22Rv1 (cell line): Measurements from ENCODE around the gene A2M.

Experiments used
- H3K27ac ChIP-seq: fragments of 450-650 bp; 2 replicates; pipeline ENCODE4 v1.5.1; 2017
- ZFX ChIP-seq: fragments of 450-650 bp; IDR thresholded peaks from 2 replicates; pipeline ENCODE4 v1.6.1; 2017; ENCODE audit warnings: antibody characterized with exemption, borderline replicate concordance
- TF ChIP-seq, protein P1 (sequence below): fragments of 450-650 bp; IDR thresholded peaks from 2 replicates; pipeline ENCODE4 v1.5.1; 2017; ENCODE audit warnings: mild to moderate bottlenecking

A2M gene

GRCh38 chr12:9036227-9036626 is 79.5 kb downstream of the A2M start:
- TF ChIP-seq ZFX, result no peak
- TF ChIP-seq, protein P1, sequence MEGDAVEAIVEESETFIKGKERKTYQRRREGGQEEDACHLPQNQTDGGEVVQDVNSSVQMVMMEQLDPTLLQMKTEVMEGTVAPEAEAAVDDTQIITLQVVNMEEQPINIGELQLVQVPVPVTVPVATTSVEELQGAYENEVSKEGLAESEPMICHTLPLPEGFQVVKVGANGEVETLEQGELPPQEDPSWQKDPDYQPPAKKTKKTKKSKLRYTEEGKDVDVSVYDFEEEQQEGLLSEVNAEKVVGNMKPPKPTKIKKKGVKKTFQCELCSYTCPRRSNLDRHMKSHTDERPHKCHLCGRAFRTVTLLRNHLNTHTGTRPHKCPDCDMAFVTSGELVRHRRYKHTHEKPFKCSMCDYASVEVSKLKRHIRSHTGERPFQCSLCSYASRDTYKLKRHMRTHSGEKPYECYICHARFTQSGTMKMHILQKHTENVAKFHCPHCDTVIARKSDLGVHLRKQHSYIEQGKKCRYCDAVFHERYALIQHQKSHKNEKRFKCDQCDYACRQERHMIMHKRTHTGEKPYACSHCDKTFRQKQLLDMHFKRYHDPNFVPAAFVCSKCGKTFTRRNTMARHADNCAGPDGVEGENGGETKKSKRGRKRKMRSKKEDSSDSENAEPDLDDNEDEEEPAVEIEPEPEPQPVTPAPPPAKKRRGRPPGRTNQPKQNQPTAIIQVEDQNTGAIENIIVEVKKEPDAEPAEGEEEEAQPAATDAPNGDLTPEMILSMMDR, result no peak
- no peak overlapping the region for H3K27ac ChIP-seq

DNA sequence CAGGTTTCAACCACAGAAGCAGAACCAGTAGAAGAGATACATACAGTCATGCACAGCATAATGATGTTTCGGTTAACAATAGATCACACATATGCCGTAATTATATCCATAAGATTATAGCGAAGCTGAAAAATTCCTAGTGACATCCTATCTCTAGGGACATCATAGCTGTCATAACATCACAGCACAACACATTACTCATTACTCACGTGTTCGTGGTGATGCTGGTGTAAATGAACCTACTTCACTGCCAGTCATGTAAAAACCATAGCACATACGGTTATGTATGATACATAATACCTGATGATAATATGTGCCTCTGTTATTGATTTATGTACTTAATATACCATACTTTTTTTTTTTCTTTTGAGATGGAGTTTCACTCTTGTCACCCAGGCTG is 81.6 kb downstream of the A2M start:
- TF ChIP-seq, protein P1, result no peak
- TF ChIP-seq ZFX, result no peak
- H3K27ac ChIP-seq, result no peak overlapping the region

GRCh38 chr12:9033265-9033887 is 82.3 kb downstream of the A2M start:
- TF ChIP-seq ZFX, result no peak
- TF ChIP-seq, protein P1, result no peak
- no peak overlapping the region for H3K27ac ChIP-seq

DNA sequence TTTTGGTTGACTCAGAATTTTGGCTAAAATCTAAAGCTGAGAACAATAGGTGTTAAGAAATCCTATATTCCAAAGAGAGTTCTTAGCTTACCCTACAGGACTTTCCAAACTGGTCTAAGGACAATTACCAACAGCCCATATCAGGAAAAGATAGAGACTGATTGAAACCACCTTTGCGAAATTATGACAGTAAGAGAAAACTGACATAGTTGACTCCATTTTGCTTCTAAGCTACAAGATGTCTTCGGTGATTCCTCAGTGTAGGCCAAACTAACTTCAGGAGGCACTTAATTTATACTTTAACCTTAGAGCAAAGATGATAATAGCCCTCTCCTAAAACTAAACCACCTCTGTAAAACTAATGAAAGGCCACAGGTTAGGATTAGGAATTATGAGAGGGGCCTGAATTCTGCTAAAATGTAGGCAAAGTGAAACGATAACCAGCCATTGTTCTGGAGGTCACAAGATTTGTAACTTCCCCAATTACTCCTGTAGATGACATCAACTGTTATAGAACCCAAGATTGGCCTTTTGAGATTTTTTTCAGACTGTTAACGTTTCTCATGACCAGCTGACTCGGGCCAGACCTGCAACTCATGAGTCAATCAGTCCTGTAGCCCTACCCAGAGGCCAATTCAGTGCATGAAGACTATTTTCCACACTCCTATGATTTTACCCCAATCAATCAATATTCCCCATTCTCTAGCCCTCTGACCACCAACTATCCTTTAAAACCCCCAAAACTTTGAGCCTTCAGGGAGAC is 83.3 kb downstream of the A2M start:
- no peak overlapping the region for H3K27ac ChIP-seq
- TF ChIP-seq, protein P1, result no peak
- TF ChIP-seq ZFX, result no peak

- no peak for TF ChIP-seq ZFX
- TF ChIP-seq, protein P1, result no peak
- H3K27ac ChIP-seq, result no peak overlapping the region
Observed at GRCh38 chr12:9030776-9031175, 84.9 kb downstream of the A2M start.

GRCh38 chr12:9027161-9028059 is 88.3 kb downstream of the A2M start:
- no peak for TF ChIP-seq ZFX
- TF ChIP-seq, protein P1, result no peak
- no peak overlapping the region for H3K27ac ChIP-seq

DNA sequence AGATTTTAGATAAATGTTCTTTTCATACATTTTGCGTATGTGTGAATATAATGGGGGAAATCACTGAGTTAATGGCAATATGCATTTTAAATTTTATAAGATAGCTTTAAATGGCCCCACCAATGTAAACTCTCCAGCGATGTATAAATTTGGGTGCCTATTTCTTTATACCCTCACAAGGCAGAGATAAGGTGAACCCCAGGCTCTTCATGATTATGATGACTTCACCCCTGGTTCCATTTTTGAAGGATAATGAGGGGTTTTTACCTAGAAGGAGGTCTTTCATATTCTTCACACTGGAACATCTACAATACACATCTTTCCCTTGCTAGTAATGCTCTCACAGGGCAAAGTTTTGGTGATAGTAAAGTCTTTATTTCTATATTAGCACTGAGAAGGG is 91.2 kb downstream of the A2M start:
- no peak for TF ChIP-seq ZFX
- no peak overlapping the region for H3K27ac ChIP-seq
